Adrenal gland (tissue), 5 donors: Measurements from ENCODE around the gene TBX1.

Source experiments
- CTCF ChIP-seq, 6 experiments: fragments of 450-650 bp in 4 of 6; fragments of 200-600 bp in 2 of 6; sonication (generic) in 1 of 6; IDR thresholded peaks; 1 replicate in 5 of 6; 2 replicates in 1 of 6; pipeline versions ENCODE4 v1.5.1 to v1.8.0; 2016 to 2021; ENCODE audit warnings: antibody characterized with exemption in 6 of 6, mild to moderate bottlenecking in 2 of 6, moderate library complexity in 1 of 6
- POLR2A ChIP-seq, 2 donors: fragments of 450-650 bp; IDR thresholded peaks; one replicate each; pipeline ENCODE4 v1.6.1; 2017; ENCODE audit warnings: antibody characterized with exemption in 2 of 2, mild to moderate bottlenecking in 2 of 2, moderate library complexity in 1 of 2
- donor health status: DM: no; HTN: no; CAD: no.

- no peak for TF ChIP-seq CTCF (IDR thresholded peaks at IDR 0.05)
- TF ChIP-seq POLR2A (IDR thresholded peaks at IDR 0.05) = no peak
Measured at GRCh38 chr22:19810381-19811201, 50.0 kb downstream of the TBX1 start.
